ENCODE measurements around the gene HNF4A.

Gene HNF4A

GRCh38 chr20:44406572-44407137 is 51.2 kb downstream of the HNF4A start:
- no peak for TF ChIP-seq CTCF (conservative IDR thresholded peaks at IDR 0.05; ENCODE audit: low read depth, low read length)
- no peak overlapping the region for H3K4me3 ChIP-seq (ENCODE audit: low read length)

GRCh38 chr20:44407402-44408184 is 52.1 kb downstream of the HNF4A start:
- peak; percentile 46 for DNase-seq (ENCODE audit: low read depth)
- no peak overlapping the region for H3K4me3 ChIP-seq (ENCODE audit: low read length)
- no peak for TF ChIP-seq CTCF (conservative IDR thresholded peaks at IDR 0.05; ENCODE audit: low read depth, low read length)

More at GRCh38 chr20:44406572-44407137, 51.2 kb downstream of the HNF4A start:
- DNase-seq (ENCODE audit: low read depth) = no peak

DNA sequence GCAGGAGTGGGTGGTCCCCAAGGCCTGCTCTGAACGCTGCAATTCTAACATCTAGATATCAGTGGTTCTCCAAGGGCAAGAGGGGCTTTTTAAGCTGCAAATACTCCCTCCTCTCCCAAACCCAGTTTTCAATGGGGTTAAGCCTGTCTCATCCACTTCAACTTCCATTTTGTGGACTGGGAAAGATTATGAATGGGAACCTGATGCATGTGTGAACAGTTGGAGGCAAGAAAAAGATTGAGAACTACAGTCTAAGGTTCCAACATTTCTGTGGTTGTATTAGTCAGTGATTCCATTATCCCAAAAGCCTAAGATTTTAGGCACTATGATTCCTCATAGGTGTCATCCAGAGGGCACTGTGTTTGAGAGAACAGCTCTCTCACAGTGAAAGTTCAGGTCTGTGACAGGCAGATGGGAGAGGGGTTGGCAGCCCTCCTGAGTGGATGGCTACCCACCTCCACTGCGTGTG is 53.7 kb downstream of the HNF4A start:
- DNase-seq (ENCODE audit: low read depth) = no peak
- H3K4me3 ChIP-seq (ENCODE audit: low read length) = no peak overlapping the region
- no peak for TF ChIP-seq CTCF (conservative IDR thresholded peaks at IDR 0.05; ENCODE audit: low read depth, low read length)

- no peak for DNase-seq (ENCODE audit: low read depth)
- TF ChIP-seq CTCF (conservative IDR thresholded peaks at IDR 0.05; ENCODE audit: low read depth, low read length) = no peak
- H3K4me3 ChIP-seq (ENCODE audit: low read length) = no peak overlapping the region
Measured at GRCh38 chr20:44410583-44411019, 55.1 kb downstream of the HNF4A start.

DNA sequence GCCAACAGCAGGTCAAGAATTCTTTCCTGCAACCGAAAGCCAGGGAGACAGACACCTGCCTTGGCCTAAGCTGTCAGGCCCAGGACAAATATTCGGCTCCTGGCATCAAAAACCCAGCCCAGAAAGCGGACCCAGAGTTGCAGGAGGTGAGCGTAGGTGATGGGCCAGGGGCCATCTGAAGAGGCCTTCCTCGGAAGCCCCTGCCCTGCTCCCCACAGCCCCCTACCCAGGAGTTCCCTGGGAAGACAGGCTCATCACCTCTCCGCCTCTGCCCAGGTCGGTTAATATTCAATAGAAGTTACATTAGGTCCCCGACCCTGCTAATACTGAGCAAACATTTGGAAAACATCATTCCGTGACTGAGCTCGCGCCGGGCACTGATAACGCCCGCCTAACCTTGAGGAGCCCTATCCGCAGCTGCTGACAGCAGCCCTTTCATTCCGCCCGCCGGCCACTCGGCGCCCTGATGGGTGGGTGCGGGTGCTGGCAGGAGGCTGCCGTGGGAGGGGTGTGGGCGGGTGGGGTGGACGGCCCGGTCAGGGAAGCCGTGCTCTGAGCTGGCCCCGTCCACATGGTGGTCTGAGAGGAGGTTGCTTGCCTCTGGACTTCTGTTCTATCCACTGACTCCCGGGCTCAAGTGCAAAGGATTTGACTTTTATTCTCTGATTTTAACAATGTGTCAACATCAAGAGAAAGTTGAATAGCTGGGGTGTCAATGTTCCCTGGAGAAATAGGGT is 55.7 kb downstream of the HNF4A start:
- no peak for TF ChIP-seq CTCF (conservative IDR thresholded peaks at IDR 0.05; ENCODE audit: low read depth, low read length)
- no peak for DNase-seq (ENCODE audit: low read depth)
- no peak overlapping the region for H3K4me3 ChIP-seq (ENCODE audit: low read length)

DNA sequence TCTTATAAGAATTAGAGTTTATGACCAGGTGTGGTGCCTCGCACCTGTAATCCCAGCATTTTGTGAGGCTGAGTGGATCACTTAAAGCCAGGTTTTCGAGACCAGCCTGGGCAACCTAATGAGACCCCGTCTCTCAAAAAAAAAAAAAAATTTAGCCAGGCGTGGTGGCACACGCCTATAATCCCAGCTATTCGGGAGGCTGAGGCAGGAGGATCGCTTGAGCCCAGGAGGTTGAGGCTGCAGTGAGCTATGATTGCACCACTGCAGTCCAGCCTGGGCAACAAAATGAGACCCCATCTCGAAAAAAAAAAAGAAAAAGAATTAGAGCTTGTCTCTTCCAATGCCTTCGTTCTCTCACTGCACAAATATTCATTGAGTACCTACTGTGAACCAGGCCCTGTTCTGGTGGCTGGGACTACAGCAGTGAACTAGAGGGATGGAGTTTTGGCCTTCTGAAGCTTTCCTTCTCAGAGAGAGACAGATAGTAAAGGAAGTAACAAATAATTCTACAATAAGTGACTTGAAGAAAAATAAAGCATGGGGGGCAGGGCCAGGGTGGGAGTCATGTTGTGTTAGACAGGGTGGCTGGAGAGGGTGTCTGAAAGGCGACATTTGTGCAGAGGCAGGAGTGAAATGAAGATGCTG is 56.4 kb downstream of the HNF4A start:
- TF ChIP-seq CTCF (conservative IDR thresholded peaks at IDR 0.05; ENCODE audit: low read depth, low read length) = no peak
- no peak overlapping the region for H3K4me3 ChIP-seq (ENCODE audit: low read length)
- DNase-seq (ENCODE audit: low read depth) = no peak
